Dedifferentiated amniotic fluid mesenchymal stem cell (primary cell): ENCODE data around the gene ECI1.
"Not testable (repeated sequence)": the region's sequence is repeated elsewhere in the genome, so short reads cannot be mapped to it uniquely, and the experiment has no call there.

ENCODE experiments used
- DNase-seq: peaks from one replicate; pipeline ENCODE4 v3.0.0-alpha.2; 2016; ENCODE audit errors: extremely low spot score

Gene ECI1

GRCh38 chr16:2253293-2253692, 1.9 kb upstream of the ECI1 start:
- DNase-seq = no peak

DNA sequence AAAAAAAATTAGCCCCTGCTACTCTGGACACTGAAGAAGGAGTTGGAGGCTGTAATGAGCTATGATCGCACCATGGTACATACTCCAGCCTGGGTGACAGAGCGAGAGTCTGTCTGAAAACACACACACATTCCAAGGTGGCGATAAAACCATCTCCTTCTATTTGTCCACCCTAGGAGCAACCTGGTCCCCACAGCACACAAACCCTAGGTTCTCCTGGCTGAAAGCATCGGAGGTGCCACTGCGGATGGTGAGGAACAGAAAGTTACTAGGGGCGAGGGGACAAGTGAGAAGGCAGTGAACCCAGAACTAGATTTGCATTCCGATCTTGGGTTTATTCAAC, 1.4 kb upstream of the ECI1 start:
- DNase-seq = no peak

GRCh38 chr16:2250652-2251295, 613 bp downstream of the ECI1 start:
- DNase-seq = no peak

GRCh38 chr16:2246301-2246885, 5.0 kb downstream of the ECI1 start:
- no peak for DNase-seq

DNA sequence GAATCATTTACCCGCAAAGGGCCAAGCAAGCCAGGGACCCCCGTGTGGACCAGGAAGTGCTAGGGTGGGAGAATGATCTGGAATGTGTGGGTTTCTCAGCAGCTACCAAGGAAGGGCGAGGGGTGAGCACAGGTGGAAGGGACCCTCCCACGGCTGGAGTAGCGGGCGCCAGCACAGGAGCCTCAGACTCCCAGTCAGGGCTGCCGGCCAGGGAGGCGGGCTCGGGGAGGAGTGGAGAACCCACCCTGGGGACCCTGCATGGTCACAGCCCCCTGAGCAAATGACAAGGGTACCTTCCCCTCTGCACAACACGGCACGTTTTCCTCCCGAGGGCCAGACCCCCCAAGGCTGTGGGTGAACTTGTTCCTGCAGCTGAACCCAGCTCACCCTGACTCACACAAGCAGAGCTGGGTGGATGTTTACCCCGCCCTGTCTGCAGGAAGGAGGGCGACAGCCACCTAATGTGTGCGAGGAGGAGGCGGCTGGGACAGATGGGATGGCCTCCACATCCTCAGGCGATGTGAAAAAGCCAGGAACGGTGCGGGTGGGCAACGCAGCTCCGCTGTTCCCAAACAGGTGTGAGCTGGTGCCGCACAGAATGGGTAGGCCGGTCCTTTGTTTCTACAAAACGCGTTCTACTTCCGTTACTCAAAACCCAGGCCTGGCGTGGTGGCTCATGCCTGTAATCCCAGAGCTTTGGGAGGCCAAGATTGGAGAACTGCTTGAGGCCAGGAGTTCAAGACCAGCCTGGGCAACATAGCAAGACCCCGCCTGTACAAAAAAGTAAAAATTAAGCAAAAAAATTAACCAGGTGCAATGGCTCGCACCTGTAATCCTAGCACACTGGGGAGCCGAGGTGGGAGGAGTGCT, 6.2 kb downstream of the ECI1 start:
- DNase-seq = no peak

DNA sequence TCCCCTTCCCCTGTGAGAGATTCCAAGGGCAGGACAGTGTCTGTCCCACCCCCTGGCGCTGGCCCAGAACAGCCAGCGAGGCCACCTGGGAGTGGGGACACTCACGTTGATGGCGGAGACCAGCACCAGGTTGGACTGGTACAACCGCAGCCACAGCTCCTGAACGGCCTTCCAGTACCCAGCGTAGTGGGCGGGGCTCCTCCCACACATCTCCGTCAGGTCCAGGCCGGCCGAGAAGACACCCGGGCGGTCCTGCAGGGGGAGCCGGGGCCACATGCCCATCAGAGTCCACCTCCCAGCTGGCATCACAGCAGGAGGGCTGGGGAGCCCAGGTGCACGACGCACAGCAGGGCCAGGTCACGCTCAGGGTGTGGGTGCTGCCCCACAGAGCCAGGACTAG, 7.1 kb downstream of the ECI1 start:
- no peak for DNase-seq

DNA sequence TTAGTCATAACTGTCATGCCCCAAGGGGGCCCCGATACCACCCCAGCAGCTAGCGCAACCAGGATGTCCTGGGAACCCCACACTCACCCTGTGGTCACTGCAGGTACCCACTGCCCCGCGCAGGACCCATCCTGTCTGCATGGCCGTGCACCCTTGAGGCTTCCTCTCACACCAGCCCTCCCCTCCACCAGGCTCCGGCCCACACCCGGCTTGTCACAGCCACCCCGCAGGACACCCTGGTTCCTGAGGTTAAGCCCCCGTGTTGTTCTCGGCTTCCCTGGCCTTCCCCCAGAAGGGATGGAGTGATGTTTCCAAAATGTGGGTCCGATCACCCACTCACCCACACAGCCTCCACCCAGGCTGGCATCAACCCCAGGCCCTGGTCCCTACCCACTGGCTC, 7.6 kb downstream of the ECI1 start:
- no peak for DNase-seq

DNA sequence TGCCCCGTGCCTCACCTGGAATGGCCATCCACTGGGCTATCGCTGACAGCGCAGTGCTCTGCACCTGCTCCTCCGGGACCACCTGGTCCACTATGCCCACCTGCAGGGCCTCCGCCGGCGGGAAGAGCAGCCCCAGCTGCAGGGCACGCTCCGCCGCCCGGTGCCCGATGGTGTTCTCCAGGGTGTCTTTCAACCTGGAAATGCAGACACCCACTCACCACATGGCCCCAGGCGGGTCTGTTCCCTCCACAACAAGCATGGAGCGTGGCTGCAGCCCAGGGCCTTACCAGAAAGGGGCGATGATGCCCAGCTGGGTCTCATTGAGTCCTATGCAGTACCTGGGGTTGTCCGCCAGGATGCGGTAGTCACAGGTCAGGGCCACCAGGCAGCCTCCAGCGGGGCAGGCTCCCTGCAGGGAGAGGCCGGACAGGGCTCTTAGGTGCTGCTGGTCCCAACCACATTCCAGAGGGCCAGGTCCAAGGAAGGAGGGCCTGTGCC, 8.3 kb downstream of the ECI1 start:
- no peak for DNase-seq

DNA sequence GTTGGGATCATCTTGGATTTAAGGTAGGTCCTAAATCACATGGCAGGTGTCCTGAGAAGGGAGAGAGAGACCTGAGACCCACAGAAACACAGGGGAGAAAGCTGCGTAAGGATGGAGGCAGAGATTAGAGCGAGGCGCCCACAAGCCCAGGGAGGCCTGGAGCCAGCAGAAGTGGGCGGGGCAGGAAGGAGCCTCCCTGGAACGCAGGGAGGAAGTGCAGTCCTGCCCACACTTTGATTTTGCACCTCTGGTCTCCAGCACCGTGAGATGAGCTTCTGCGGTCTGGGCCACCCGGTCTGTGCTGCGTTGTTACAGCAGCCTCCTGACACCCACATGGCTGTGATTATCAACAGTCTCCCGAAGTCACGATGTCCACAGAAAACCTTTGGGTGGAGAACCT, 8.8 kb downstream of the ECI1 start:
- no peak for DNase-seq

DNA sequence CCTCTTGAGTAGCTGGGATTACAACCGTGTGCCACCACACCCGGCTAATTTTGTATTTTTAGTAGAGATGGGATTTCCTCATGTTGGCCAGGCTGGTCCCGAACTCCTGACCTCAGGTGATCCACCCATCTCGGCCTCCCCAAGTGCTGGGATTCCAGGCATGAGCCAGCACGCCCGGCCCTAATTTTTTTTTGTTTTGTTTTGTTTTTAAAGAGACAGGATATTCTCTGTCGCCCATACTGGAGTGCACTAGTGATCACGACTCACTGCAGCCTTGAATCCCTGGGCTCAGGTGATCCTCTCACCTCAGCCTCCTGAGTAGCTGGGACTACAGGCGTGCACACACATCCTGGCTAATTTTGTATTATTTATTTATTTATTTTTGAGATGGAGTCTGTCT, 11.1 kb downstream of the ECI1 start:
- DNase-seq = not testable (repeated sequence)

DNA sequence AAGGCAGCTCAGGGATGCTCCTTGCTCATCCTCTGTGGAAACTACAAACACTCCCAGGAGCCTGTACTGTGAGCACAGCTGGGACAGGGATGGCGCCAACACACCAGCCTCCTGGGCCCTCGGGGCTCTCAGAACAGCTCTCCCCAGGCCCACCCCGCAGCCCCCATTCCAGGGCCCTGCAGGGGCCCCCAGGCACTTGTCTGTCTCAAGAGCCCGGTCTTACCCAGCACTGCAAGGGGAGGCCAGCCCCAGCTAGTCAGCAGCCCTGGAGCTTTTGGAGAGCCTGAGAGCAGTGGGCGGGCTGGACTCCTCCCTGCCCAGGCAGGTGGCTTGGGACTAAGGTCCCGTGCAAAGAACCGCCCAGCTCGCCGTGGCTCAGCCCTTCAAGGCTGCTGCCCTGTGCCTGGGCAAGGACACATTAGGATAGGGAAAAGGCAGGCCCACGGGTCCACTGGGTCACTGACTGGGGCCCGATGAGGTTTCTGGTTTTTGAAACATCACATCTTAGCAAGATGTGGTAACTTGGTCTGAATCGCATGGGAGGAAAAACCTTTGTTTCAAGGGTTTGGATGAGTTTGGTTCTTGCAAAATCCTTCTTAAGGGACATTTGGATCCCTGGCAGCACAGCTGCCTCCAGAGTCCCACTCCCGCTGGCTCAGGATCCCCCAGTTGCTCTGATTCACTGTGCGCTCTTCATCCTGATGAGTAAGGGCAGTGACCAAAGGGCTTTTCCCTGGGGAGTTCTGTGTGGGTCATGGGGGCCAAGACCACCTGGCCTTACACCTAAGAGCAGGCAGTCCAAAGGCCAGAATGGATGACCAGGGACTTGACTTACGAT, 12.3 kb downstream of the ECI1 start:
- DNase-seq = no peak

DNA sequence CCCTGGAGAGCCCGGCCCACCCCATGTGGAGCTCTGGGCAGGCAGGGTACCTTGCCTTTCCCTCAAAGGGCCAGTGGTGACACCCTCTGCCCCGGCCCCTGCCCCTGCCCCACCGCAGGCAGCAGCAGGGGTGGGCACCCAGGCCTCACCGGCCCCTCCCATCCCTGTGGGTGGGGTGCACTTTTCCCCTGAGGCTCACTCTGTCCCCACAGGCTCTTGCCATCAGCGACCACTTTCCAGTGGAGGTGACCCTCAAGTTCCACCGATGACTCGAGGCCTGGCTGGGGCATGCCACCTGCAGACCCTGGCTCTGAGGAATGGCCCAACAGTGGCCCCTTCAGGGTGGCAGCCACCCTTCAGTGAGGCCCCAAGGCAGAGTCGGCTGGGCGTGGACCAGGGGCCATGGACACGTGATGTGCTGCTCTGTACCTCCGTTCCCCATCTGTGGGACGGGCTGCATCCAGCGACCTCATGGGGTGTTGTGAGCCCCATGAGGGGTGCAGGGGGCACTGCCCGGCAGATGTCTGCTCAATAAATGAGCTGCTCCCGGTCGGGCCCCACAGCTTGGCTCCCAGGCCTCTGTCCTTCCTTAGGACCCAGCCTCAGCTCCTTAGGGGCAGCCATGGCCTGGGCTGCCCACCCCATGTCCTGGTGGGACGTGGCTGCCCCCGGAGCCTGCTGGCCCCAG, 13.1 kb downstream of the ECI1 start:
- DNase-seq = no peak

GRCh38 chr16:2237493-2238149, 13.8 kb downstream of the ECI1 start:
- no peak for DNase-seq

DNA sequence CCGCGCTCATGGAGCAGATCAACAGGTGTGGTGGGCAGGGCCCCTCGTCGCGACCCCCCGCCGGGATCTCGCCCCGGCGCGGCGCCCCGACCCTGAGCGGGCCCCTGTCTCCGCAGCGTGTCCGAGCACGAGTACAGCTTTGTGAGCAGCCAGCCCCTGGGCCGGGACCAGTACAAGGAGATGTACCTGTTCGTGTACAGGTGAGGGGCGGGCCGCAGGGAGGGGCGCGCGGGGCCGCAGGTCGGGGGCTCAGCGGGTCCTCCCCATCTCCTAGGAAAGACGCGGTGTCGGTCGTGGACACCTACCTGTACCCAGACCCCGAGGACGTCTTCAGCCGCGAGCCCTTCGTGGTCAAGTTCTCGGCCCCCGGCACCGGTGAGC, 14.3 kb downstream of the ECI1 start:
- DNase-seq = no peak

- DNase-seq = no peak
Measured at GRCh38 chr16:2236337-2237101, 14.9 kb downstream of the ECI1 start, which contains the start of gene DNASE1L2. TSS of gene DNASE1L2 (plus strand) at chr16:2236444. CDS start at chr16:2236817, 373 bp downstream.

DNA sequence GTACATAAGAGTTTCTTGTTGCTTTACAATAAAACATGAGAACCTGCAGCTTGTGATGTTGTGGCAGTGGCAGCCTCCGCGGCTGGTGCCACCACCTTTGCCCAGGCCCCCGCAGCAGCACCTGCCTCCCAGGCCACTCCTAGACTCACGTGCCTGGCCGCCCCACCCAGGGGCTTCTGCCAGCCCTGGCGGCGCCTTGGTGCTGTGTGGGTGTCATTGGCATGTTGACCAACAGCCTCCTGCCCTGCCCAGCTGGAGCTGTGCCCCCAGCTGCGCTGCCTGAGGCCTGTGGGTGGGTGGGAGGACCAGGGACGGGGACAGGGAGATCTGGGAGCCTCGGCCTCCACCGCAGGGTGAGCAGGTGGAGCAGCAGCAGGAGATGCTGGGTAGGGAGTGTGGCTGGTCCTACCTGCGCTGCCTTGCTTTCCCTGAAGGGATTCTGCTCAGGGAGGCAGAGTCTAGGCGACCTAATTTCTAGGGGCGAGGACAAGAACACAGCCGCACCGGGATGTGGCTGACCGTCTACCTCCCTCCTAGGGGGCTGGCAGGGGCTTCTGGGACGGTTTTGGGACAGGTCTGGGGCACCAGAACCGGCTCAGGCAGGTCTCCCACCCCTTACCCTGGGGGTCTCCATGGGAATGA, 15.6 kb downstream of the ECI1 start:
- DNase-seq = no peak

GRCh38 chr16:2235234-2235651, 16.1 kb downstream of the ECI1 start:
- DNase-seq = no peak

DNA sequence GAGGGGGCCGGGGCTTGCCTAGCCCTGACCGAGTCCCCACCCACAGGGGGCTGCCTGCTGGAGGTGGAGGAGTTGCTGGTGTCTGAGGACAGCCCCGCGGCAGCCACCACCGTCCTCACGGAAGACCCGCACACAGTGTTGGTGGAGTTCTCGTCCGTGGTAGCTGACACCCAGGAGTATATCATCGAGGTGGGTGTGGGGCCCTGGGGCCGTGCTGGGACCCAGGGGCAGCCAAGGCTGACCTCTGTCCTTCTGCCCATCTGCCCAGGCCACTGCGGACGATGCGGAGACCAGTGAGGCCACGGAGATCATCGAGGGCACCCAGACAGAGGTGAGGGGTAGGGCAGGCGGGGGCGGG, 16.6 kb downstream of the ECI1 start:
- DNase-seq = no peak
